ENCODE measurements around the gene FBXO10. TPM values are rescaled to one million over a fixed set of nuclear protein-coding genes. Genes with fewer than 3 reads are reported as not detected.

Gene FBXO10
- total and polyA plus RNA-seq, 3 donors from 2014 or later = 28.3 to 31.7 (median 28.7) TPM

- no peak overlapping the region for H3K27ac ChIP-seq
- no peaks in the 10 kb centered on the region for H3K4me1 ChIP-seq
- no peaks in the 10 kb centered on the region for H3K9me3 ChIP-seq
- no peaks in the 10 kb centered on the region for H3K36me3 ChIP-seq (ENCODE audit: low read depth, missing control alignments)
- no peak for TF ChIP-seq POLR2A (IDR thresholded peaks at IDR 0.05)
- TF ChIP-seq CTCF (IDR thresholded peaks at IDR 0.05) = no peak
- WGBS, 2 donors = 77 to 92% methylated on average over 4 of the region's 4 CpGs
- intact Hi-C loops (cut with DNase I; ENCODE audit: low total_unique reads) = no loop called here
- DNase-seq = no peak
- H3K27me3 ChIP-seq = no peaks in the 10 kb centered on the region
- H3K4me3 ChIP-seq = no peak overlapping the region
These were observed 11.3 kb downstream of the FBXO10 start for GRCh38 chr9:37564916-37565315.

GRCh38 chr9:37563806-37564513, 12.2 kb downstream of the FBXO10 start:
- no peaks in the 10 kb centered on the region for H3K4me1 ChIP-seq
- DNase-seq = no peak
- no peaks in the 10 kb centered on the region for H3K36me3 ChIP-seq (ENCODE audit: low read depth, missing control alignments)
- no peaks in the 10 kb centered on the region for H3K9me3 ChIP-seq
- intact Hi-C loops (cut with DNase I; ENCODE audit: low total_unique reads) = no loop called here
- no peaks in the 10 kb centered on the region for H3K27me3 ChIP-seq
- no peak overlapping the region for H3K27ac ChIP-seq
- WGBS, 2 donors = 72 to 79% methylated on average over 3 of the region's 3 CpGs
- no peak overlapping the region for H3K4me3 ChIP-seq
- no peak for TF ChIP-seq CTCF (IDR thresholded peaks at IDR 0.05)
- TF ChIP-seq POLR2A (IDR thresholded peaks at IDR 0.05) = no peak

GRCh38 chr9:37562826-37563225, 13.4 kb downstream of the FBXO10 start:
- Histone ChIP-seq H3K9me3 (no peaks in the 10 kb centered on the region), H3K27ac (no peak overlapping the region), H3K4me3 (no peak overlapping the region), H3K27me3 (no peaks in the 10 kb centered on the region), H3K4me1 (no peaks in the 10 kb centered on the region), H3K36me3 (ENCODE audit: low read depth, missing control alignments) (no peaks in the 10 kb centered on the region)
- DNase-seq = no peak
- intact Hi-C loops (cut with DNase I; ENCODE audit: low total_unique reads) = no loop called here
- TF ChIP-seq CTCF (IDR thresholded peaks at IDR 0.05) = no peak
- TF ChIP-seq POLR2A (IDR thresholded peaks at IDR 0.05) = no peak
- WGBS, 2 donors = 94% methylated on average over 1 of the region's 1 CpG

GRCh38 chr9:37561682-37562081, 14.5 kb downstream of the FBXO10 start:
- no peak overlapping the region for H3K4me3 ChIP-seq
- intact Hi-C loops (cut with DNase I; ENCODE audit: low total_unique reads) = no loop called here
- no peaks in the 10 kb centered on the region for H3K27me3 ChIP-seq
- no peaks in the 10 kb centered on the region for H3K9me3 ChIP-seq
- H3K36me3 ChIP-seq (ENCODE audit: low read depth, missing control alignments) = no peaks in the 10 kb centered on the region
- WGBS, 2 donors = 60 to 76% methylated on average over 2 of the region's 2 CpGs
- no peaks in the 10 kb centered on the region for H3K4me1 ChIP-seq
- no peak for TF ChIP-seq POLR2A (IDR thresholded peaks at IDR 0.05)
- TF ChIP-seq CTCF (IDR thresholded peaks at IDR 0.05) = no peak
- no peak overlapping the region for H3K27ac ChIP-seq
- no peak for DNase-seq

Measured in testis (tissue), 3 donors.